ENCODE data around the gene OR2M5.

Gene OR2M5, protein sequence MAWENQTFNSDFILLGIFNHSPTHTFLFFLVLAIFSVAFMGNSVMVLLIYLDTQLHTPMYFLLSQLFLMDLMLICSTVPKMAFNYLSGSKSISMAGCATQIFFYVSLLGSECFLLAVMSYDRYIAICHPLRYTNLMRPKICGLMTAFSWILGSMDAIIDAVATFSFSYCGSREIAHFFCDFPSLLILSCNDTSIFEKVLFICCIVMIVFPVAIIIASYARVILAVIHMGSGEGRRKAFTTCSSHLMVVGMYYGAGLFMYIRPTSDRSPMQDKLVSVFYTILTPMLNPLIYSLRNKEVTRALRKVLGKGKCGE

DNA sequence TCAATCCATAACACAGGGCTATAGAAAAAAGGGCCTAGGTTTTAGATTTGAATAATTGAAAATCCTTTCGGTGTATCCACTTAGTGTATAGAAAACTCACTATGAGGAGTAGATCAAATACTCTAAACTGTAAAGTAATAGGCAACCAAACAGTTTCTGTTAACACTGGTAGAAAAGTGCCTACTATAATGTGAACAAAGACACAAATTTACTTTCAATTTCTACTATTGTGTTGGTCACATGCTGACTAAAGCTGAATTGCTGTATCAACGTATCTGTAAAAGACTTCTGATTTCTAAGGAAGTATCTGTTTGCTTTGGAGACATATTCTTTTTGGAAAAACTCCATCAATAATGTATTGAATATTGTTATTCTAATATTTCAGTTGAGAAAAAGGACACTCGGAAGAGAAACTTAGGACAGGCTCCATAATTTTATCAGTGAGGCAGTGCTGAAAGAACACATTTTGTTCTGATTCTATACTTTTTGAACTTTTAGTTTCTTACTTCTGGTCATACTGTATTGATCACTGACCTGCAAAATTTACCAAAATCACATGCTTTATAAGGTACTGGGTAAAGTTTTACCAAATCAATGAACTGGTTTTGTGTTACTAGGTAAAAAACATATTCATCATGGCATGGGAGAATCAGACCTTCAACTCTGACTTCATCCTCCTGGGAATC lies at the start of gene OR2M5:
TSS of gene OR2M5 (plus strand) at position 636 of the 686 bp plus-strand sequence. CDS start at position 636, 0 bp downstream.
- no peak for DNase-seq (ENCODE audit: low spot score)

DNA sequence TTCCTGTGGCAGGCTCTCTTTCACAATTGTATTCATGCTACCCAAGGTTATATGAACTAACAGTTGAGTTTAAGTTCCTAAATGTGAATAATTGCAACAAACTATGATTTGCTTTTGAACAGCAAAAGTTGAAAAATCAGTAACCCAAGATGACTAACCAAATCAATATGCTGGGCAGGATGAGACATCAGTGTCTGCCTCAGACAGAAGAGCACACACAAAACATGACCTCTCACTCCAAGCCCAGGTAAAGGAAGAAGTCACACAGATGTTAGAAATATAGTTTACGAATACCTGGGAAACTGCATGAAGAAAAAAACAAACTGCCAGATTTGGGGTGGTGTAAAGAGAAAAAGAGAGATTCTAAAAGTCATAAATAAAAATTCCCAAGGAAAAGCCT lies 46.4 kb upstream of the OR2M5 start:
- DNase-seq (ENCODE audit: low spot score), result no peak

DNA sequence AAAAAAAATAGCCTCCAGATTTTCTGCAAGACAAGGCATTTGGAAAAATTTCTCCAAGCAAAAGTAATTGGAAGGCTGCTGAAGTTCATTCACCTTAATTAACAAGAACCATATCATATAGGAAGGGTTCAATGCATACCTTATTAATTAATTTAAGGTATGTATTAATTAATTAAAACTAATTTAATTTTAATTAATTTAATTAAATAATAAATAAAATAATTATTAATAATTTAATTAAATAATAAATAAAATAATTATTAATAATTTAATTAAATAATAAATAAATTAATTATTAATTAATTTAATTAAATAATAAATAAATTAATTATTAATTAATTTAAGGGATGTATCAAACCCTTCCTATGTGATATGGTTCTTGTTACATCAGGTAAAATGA lies 42.1 kb upstream of the OR2M5 start:
- DNase-seq (ENCODE audit: low spot score), result no peak

DNA sequence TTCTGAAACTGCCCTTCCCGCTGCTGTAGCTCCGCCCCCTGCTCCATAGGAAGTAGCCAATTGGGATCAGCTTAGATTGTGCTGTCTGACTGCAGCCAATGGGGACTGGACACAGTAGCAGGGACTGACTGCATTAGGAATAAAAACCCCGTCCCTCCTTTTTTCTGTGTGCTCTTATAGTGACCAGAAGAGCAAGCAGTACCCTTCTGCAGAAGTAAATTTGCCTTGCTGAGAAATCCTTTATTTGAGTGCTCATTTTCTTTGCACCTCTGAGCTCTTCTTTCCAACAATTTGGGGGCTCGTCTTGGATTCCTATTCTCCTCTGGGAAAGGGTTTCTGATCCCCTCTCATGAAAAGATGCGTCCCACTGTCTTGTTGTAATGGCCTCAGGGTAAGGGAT lies 33.8 kb upstream of the OR2M5 start:
- no peak for DNase-seq (ENCODE audit: low spot score)

DNA sequence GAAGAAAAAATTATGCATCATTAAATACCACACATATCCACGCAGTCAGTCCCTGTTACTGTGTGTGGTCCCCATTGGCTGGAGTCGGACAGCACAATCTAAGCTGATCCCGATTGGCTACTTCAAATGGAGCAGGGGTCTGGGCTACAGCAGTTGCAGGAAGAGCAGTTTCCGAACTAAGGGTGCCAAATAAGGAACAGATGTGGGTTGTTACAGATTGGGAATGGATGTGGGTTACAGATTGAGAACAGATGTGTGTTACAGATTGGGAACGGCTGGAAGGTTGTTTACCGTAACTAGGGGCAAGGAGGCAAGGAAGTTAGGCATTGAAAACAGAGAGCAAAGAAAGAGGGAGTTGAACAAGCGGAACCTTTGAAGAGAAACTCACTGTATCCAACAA lies 30.1 kb upstream of the OR2M5 start:
- DNase-seq (ENCODE audit: low spot score), result no peak

DNA sequence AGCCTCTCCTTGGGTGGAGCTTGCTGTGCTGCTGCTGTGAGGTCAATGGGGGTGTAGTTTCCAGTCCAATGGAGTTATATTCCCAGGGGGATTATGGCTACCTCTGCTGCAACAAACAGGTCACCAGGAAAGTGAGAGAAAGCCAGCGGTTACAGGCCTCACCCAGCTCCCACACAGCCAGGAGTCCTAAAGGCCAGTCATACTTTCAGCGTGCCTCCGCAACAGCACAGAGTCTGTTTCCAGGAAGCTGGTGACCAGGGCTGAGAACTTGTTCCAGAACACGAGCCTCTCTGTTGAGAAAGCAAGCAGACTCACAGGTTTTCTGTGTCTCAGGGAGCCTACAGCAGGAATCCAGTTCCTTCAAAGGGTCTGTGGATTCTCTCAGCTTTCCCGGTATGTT lies 17.3 kb upstream of the OR2M5 start:
- no peak for DNase-seq (ENCODE audit: low spot score)

DNA sequence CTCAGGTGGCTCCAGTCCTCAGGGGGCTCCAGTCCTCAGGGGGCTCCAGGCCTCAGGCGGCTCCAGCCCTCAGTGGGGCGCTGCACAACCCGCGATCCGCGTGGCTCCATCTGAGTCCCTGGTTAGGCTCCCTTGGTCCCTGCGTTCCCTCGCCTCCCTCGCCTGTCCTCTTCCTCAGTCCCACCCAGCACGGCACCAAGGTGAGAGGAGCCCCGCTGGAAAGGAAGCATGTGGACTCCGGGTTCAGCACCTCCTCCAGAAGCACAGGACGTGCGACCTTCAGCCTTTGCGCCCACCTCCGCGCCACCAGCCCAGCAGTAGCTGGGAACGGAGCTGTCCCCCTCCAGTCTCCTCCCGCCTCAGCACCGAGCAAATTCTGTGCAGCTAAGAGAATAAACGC lies 8.1 kb upstream of the OR2M5 start:
- no peak for DNase-seq (ENCODE audit: low spot score)

DNA sequence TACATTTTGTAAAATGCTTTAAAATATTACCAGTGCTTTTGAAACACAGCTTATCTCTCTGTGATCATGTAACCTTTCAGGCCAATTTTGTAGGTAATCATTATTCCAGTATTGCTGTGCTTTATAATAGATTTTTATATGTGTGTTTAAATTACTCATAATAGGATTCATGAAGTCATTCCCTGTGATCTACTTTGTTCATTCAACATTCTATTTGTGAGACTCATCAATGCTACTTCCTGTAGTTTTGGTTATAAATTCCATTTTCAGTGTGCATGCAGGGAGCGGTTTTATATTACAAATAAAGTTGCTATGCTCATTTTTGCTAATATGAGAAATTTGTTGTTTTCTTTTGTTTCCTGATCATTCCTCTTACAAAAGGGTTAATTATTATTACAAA lies 4.1 kb upstream of the OR2M5 start:
- no peak for DNase-seq (ENCODE audit: low spot score)

DNA sequence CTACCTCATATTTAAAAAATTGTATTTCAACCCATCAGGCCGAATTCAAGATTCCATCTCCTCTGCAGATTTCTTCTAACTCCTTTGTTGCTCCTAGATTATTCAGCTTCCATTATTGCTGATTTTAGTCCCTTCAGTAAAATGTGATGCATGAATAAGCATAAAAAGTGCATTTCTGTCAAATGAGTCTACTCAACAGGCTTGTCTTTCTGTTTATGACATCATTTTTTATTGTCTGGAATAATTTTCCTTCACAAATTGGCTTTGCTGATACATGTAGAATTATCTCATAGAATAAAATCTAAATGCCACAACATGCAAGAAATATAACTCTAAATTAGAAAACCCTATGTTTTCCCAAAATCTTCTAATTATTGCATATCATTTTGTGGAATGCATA lies 1.6 kb upstream of the OR2M5 start:
- DNase-seq (ENCODE audit: low spot score), result no peak

DNA sequence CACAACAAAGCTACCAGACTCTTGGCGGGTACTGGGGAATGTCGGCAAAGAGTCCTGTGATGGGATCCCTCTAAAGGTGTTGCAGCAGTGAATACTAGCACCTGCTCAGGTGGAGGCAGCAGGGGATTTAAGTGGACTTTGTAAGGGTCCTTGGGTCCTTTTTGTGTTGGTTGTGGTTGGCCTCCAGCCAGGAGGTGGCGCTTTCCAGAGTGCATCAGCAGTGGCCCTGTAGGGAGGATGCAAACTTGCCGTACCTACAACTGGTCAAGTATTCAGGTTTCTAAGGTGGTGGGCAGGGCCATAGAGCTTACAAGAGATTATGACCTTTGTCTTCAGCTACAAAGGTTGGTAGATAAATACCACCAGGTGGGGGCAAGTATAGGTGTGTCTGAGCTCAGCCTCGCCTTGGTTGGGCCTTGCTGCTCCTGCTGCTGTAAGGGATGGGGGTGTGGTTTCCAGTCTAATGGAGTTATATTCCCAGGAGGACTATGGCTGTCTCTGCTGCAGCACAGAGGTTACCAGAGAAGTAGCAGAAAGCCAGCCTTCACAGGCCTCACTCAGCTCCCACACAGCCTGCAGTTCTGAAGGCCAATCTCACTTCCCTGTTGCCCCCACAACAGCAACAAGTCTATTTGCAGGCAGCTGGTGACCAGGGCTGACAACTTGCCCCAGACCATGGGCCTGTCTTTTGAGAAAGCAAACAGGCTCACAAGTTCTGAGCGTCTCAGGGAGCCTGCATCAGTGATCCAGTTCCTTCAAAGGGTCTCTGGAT lies 7.3 kb downstream of the OR2M5 start:
- no peak for DNase-seq (ENCODE audit: low spot score)

DNA sequence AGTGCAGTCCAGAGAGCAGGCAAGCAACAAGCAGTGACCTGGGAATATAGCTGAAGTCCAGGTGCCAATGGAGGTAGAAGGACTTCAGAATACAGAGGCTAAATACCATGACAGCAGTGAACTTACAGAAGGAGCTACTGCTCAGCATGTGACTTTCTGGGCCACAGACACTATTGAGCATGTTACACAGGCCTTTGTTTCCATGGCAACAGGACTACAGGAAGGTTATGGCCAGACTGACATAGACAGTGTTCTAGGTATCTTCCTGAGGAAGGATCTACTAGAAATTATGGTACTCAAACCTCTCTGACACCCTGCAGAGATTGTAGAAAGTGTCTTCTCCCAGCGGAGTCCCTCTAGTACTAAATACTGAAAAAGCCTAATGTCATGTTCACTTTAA lies 11.0 kb downstream of the OR2M5 start:
- no peak for DNase-seq (ENCODE audit: low spot score)

DNA sequence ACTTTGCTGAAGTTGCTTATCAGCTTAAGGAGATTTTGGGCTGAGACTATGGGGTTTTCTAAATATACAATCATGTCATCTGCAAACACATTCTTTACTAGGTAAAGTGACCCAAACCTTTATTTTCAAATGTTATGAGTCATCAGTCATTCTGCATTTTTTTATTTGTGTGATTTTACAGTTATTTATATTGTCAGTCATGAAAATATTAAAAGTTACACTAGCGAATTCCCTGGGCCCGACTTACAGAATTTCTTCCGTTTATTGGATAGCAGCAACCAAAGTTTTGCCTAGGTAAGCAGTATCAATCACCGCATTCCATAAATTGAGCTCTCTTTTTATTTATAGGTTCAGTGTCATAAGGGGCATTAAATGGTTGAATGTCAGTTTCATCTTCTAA lies 13.8 kb downstream of the OR2M5 start:
- no peak for DNase-seq (ENCODE audit: low spot score)

DNA sequence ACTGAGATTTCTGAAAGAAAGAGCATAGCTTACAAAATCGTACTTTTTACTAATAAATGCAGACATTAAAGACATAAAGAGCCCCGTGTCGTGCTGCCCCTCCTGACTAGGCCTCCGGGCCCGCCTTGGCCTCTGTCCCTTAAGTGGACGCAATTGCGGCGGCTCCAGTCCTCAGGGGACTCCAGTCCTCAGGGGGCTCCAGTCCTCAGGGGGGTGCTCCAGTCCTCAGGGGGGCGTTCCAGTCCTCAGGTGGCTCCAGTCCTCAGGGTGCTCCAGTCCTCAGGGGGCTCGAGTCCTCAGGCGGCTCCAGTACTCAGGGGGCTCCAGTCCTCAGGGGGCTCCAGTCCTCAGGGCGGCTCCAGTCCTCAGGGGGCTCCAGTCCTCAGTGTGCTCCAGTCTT lies 19.1 kb downstream of the OR2M5 start:
- DNase-seq (ENCODE audit: low spot score), result no peak

DNA sequence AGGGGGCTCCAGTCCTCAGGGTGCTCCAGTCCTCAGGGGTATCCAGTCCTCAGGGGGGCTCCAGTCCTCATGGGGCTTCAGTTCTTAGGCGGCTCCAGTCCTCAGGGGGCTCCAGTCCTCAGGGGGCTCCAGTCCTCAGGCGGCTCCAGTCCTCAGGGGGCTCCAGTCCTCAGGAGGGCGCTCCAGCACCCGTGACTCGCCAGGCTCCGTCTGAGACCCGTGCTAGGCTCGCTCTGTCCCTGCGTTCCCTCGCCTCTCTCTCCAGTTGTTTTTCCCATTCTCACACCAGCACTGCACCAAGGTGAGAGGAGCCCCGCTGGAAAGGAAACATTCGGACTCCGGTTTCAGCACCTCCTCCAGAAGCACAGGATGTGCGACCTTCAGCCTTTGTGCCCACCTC lies 20.2 kb downstream of the OR2M5 start:
- DNase-seq (ENCODE audit: low spot score), result no peak

DNA sequence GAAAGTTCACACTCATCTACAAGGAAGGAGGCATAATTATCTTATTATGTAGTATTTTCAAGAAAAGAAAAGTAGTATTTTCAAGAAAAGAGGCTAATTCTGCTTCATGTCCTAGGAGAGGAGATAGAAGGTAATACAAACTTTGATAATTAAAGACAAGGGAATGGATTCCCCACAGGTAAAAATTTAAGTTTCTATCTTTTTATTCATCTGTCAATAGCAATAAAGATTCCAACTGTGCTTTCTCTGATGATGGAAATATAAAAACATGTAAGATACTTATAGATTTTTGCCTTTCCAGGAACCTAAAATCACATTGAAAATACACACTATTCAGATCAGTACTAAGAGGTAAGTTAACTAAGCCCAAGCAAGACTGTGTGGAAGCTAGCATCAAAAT lies 29.6 kb downstream of the OR2M5 start, which contains the start of gene OR2M2:
TSS of gene OR2M2 (plus strand) at position 301 of the 400 bp plus-strand sequence. CDS start 5,165 bp downstream, outside the sequence.
- no peak for DNase-seq (ENCODE audit: low spot score)

DNA sequence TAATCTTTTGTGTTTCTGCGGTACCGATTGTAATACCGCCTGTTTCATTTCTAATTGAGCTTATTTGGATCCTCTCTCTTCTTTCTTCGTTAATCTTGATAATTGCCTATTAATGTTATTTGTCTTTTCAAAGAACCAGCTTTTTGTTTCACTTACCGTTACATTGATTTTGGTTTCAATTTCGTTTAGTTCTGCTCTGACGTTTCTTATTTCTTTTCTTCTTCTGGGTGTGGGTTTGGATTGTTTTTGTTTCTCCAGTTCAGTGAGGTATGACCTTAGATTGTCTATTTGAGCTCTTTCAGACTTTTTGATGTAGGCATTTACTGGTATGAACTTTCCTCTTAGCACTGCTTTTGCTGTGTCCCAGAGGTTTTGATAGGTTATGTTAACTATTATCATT lies 39.0 kb downstream of the OR2M5 start:
- DNase-seq (ENCODE audit: low spot score), result no peak

DNA sequence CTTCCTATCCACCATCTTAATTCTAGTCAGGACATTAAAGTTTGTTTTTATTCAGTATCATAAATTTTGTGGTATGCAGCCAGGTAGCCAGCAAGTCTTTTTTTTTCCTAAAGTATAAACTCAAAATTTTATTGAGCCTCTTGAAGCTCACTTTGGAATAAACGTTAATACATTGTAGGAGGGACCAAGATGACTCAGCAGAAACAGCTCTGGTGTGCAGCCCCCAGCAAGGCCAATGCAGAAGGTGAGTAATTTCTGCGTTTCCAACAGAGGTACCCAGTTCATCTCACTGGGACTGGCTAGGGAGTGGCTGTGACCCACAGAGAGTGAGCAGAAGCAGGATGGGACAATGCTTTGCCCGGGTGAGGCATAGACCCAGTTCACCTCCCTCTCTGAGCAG lies 42.4 kb downstream of the OR2M5 start:
- DNase-seq (ENCODE audit: low spot score), result no peak

DNA sequence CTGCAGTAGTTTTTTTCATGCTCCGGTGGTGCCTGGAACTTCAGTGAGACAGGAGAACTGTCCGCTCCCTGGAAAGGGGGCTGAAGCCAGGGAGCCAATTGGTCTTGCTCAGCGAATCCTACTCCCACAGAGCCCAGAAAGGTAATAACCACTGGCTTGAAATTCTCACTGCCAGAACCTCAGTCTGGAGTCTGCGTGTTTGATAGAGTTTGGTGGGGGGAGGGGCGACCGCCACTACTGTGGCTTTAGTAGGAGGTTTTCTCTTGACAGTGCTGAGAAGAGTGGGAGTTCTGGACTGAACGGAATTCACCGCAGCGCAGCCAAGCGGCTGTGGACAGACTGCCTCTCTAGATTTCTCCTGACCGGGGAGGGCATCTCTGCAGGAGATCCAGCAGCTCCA lies 44.1 kb downstream of the OR2M5 start:
- DNase-seq (ENCODE audit: low spot score), result no peak

DNA sequence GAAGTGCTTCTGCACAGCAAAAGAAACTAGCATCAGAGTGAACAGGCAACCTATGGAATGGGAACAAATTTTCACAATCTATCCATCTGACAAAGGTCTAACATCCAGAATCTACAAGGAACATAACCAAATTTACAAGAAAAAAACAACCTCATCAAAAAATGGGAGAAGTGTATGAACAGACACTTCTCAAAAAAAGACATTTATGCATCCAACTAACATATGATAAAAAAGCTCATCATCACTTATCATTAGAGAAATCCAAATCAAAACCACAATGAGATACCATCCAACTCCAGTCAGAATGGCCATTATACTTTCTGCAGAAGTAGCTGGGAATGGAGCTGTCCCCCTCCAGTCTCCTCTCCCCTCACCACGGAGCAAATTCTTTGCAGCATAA lies 49.2 kb downstream of the OR2M5 start:
- DNase-seq (ENCODE audit: low spot score), result no peak

All from putamen (tissue), 1 donor.